Measurements from ENCODE around the gene CDKAL1. TPM values are rescaled to one million over a fixed set of nuclear protein-coding genes. Genes with fewer than 3 reads are reported as not detected.

The CDKAL1 gene
- total RNA-seq, 1 donor from 2014 or later: 24.8 TPM

- no peak for DNase-seq
- no peak for TF ChIP-seq CTCF (IDR thresholded peaks at IDR 0.05; ENCODE audit: partially characterized antibody, unreplicated experiment)
- no peak overlapping the region for H3K27ac Mint-ChIP-seq (ENCODE audit: unreplicated experiment)
- no peak overlapping the region for H3K4me3 Mint-ChIP-seq (ENCODE audit: unreplicated experiment)
- no peaks in the 10 kb centered on the region for H3K4me1 Mint-ChIP-seq (ENCODE audit: low read depth, unreplicated experiment)
- H3K27me3 Mint-ChIP-seq (ENCODE audit: unreplicated experiment): no peaks in the 10 kb centered on the region
- H3K9me3 Mint-ChIP-seq (ENCODE audit: unreplicated experiment): no peaks in the 10 kb centered on the region
- no peaks in the 10 kb centered on the region for H3K36me3 Mint-ChIP-seq (ENCODE audit: unreplicated experiment)
Observed at GRCh38 chr6:20929283-20929682, 395.0 kb downstream of the CDKAL1 start.

GRCh38 chr6:20931093-20931492 is 396.8 kb downstream of the CDKAL1 start:
- no peak for DNase-seq
- no peak overlapping the region for H3K27ac Mint-ChIP-seq (ENCODE audit: unreplicated experiment)
- TF ChIP-seq CTCF (IDR thresholded peaks at IDR 0.05; ENCODE audit: partially characterized antibody, unreplicated experiment): no peak
- H3K36me3 Mint-ChIP-seq (ENCODE audit: unreplicated experiment): no peaks in the 10 kb centered on the region
- no peaks in the 10 kb centered on the region for H3K27me3 Mint-ChIP-seq (ENCODE audit: unreplicated experiment)
- no peaks in the 10 kb centered on the region for H3K4me1 Mint-ChIP-seq (ENCODE audit: low read depth, unreplicated experiment)
- no peak overlapping the region for H3K4me3 Mint-ChIP-seq (ENCODE audit: unreplicated experiment)
- no peaks in the 10 kb centered on the region for H3K9me3 Mint-ChIP-seq (ENCODE audit: unreplicated experiment)

GRCh38 chr6:20931772-20932171 is 397.5 kb downstream of the CDKAL1 start:
- H3K4me1 Mint-ChIP-seq (ENCODE audit: low read depth, unreplicated experiment): no peaks in the 10 kb centered on the region
- H3K27me3 Mint-ChIP-seq (ENCODE audit: unreplicated experiment): no peaks in the 10 kb centered on the region
- no peaks in the 10 kb centered on the region for H3K36me3 Mint-ChIP-seq (ENCODE audit: unreplicated experiment)
- no peak overlapping the region for H3K27ac Mint-ChIP-seq (ENCODE audit: unreplicated experiment)
- TF ChIP-seq CTCF (IDR thresholded peaks at IDR 0.05; ENCODE audit: partially characterized antibody, unreplicated experiment): no peak
- H3K4me3 Mint-ChIP-seq (ENCODE audit: unreplicated experiment): no peak overlapping the region
- DNase-seq: no peak
- peaks cover 1% of the 10 kb centered on the region for H3K9me3 Mint-ChIP-seq (ENCODE audit: unreplicated experiment)

- Mint-ChIP-seq H3K4me3 (ENCODE audit: unreplicated experiment) (no peak overlapping the region), H3K4me1 (ENCODE audit: low read depth, unreplicated experiment) (no peaks in the 10 kb centered on the region), H3K9me3 (ENCODE audit: unreplicated experiment) (peaks cover 1% of the 10 kb centered on the region), H3K36me3 (ENCODE audit: unreplicated experiment) (no peaks in the 10 kb centered on the region), H3K27me3 (ENCODE audit: unreplicated experiment) (no peaks in the 10 kb centered on the region), H3K27ac (ENCODE audit: unreplicated experiment) (no peak overlapping the region)
- no peak for DNase-seq
- TF ChIP-seq CTCF (IDR thresholded peaks at IDR 0.05; ENCODE audit: partially characterized antibody, unreplicated experiment): no peak
Observed at GRCh38 chr6:20932284-20932683, 398.0 kb downstream of the CDKAL1 start.

GRCh38 chr6:20933057-20933788 is 399.0 kb downstream of the CDKAL1 start:
- no peak for DNase-seq
- no peak for TF ChIP-seq CTCF (IDR thresholded peaks at IDR 0.05; ENCODE audit: partially characterized antibody, unreplicated experiment)
- H3K27ac Mint-ChIP-seq (ENCODE audit: unreplicated experiment): no peak overlapping the region

More at GRCh38 chr6:20933057-20933788, 399.0 kb downstream of the CDKAL1 start:
- Mint-ChIP-seq H3K27me3 (ENCODE audit: unreplicated experiment) (no peaks in the 10 kb centered on the region), H3K36me3 (ENCODE audit: unreplicated experiment) (no peaks in the 10 kb centered on the region), H3K9me3 (ENCODE audit: unreplicated experiment) (peaks cover 1% of the 10 kb centered on the region), H3K4me1 (ENCODE audit: low read depth, unreplicated experiment) (no peaks in the 10 kb centered on the region), H3K4me3 (ENCODE audit: unreplicated experiment) (no peak overlapping the region)

All from glutamatergic neuron (in vitro differentiated cells).